GM21423 (cell line): ENCODE data around the gene CRTC2.

Experiments used
- ATAC-seq: cut with Tn5 transposase; IDR thresholded peaks from one replicate; pipeline ENCODE4 v1.9.1; 2021; ENCODE audit warnings: mild to moderate bottlenecking, moderate library complexity; ENCODE audit not compliant: unreplicated experiment

CRTC2 gene

DNA sequence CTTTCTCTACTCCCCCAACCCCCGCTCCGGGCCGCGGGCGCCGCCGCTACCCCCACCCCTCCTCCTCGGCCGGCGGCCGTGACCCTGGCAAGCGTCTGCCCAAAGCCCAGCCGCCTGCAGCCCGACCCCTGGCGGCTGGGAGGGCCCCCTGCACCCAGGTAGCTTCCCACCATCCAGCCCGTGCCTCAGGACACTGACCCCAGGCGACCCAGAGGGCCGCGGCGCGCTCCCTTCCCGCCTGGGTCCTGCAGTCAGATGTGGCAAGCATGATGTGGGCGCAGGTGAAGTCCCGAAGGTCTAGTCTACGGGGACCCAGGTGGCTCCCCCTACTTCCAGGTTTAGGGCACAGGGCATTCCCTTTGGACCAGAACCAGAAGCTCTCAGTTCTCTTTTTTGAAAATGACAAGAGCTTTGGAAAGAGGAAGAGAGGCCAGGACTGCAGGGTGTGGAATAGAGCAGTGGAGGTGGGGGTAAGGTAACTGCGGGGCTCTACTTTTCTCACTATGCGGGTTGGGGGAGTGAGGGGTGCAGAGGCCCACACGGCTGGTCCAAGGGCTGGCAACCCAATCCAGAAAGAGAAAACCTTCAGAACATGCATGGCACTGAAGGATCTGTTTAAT lies 11.7 kb downstream of the CRTC2 start, which contains the start of gene DENND4B:
Gene DENND4B (minus strand): TSS at position 97 of the 620 bp plus-strand sequence. CDS start 2,344 bp downstream, outside the sequence.
- ATAC-seq, result peak; percentile 61

DNA sequence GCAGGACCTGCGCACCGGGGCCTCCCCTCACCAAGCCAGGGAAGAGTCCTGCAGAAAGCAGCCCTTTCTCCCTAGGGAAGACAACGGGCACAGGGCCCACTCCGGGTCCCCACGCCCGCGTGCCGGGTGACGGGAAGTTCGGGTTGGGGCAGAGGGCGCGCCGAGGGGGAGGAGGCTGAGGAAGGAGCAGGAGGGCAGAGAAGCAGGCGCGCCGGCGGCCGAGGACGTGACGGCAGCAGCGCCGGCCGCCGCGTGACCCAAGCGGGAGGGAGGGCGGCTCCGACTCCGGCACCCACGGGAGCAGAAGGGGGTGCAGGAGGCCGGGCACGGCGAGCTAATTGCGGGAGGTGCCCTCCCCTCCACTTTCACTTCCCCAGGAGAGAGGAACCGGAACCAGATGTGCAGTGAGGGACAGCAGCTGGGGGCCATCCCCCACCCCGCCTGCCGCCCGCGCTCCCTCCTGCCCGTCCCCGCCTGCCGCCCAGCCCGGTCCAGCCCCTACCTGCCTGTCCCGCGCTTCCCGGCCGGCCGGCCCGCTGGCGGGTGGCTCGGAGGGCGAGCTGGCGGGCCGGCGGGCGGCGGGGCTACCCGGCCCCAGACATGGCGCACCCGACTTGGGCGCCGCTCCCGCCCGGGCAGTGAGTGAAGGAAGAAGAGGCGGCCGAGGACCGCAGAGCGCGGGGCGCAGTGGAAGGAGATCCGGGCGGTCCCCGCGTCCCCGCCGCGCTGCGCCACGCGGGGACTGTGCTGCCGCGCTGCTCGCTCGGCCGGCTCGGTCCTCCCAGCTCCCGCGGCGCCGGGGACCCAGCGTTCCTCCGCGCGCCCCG lies 12.4 kb downstream of the CRTC2 start:
- peak; percentile 67 for ATAC-seq

DNA sequence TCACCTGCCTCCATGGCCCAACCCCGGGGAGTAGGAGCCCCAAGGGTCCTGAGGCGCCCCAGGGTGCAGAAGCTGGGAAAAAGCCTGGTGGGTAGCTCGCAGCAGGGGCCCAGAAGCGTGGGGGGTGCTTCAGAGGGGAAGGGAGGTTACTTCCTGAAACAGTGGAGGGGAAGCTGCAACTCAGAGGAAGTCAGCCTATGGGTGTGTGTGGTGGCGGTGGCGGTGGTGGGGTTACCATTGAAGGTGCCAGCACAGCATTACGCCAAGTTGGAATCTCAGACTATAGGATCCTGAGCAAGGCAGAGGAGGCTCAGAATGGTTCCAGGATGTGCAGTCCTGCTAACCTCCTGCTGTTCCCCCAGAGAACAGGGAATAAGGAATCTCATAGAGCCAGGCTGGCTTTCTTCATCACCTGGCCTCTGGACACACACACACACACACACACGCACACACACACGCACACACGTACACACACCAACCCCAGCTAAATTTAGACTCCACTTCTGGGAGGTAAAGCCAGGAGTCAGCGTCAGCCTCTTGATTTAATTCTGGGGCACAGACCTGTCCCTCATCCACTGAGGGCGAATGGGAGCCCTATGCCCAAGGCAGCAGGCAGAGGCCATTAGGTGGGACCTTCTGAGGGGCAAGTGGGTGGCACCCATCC lies 13.1 kb downstream of the CRTC2 start:
- ATAC-seq, result no peak

DNA sequence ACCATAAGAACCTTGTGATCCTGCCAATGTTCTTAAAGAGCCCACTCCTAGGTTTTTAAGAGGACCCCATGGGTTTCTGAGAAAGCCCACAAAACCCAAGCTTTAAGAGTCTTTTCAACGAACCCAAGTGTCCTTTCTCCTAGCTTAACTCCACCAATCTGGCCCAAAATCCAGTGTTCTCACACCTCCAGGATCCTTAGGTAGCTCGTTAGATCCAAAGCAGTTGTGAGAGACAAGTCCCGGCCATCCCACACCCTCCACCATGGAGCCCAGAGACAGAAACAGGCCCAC lies 13.6 kb downstream of the CRTC2 start:
- ATAC-seq, result no peak

DNA sequence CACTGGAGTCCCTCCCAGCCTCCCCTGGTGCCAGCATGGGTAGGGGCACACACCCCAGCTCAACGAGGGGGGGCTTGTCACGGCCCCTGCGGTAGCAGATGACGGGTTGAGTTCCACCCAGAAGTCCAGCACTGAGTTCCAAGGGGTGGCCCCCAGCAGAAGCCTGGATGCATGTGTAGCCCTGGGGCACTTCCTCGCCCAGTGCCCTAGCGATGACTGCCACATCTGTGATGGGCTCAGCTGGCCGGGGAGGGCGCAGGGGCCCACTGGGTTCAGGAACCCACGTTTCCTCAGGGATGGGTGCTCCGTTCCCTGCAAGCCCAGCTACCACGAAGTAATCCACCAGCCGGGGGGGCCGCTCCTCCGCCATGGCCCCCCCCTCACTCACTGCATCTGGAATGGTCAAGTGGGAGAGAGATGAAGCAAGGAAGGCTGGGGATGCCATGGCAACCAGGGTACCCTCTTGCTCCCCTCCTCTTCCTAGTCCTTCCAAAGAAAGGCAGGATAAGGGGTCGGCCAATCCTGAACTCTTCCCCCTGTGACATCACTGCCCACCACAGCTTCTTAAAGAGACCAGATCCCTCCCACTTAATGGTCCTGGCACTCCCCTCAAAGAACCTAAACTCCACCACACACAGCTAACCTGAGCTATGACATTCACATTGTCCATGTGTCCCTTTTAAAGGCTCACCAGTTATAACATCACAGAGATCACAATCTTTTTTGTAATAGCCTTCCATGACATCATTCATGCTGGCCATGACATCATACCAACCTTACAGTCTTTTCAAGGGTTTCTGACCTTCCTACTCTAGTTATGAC lies 14.2 kb downstream of the CRTC2 start:
- no peak for ATAC-seq

DNA sequence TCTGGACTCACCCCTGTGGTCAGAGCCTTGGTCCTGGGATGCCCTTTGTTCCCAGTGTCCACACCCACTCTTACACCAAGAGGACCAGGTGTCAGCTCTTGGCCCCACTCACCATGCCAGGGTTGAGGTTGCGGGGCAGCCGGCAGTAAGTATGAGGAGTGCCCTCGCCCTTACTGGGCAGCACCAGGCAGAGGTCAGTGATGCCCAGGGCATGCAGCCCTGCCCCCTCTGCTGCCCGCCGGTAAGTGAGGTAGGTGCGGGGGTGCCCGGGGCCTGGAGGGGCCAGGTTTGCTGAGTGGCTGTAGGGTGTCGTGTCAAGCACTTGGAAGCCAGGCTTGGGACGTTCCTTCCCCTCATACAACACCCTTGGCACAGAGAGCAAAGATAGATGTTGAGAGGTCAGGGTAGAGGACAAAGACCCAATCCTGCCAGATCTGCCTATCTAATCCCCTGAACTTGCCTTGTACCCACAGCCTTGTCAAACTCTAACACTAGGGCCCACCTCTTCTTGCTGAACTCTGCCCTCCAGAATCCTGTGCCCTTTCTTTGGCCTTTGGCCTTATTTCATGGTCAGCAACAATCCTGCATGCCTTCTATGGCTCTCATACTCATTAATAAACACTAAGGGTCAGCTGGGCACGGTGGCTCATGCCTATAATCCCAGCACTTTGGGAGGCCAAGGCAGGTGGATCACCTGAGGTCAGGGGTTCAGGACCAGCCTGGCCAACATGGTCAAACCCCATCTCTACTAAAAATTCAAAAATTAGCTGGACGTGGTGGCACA lies 15.5 kb downstream of the CRTC2 start:
- no peak for ATAC-seq

DNA sequence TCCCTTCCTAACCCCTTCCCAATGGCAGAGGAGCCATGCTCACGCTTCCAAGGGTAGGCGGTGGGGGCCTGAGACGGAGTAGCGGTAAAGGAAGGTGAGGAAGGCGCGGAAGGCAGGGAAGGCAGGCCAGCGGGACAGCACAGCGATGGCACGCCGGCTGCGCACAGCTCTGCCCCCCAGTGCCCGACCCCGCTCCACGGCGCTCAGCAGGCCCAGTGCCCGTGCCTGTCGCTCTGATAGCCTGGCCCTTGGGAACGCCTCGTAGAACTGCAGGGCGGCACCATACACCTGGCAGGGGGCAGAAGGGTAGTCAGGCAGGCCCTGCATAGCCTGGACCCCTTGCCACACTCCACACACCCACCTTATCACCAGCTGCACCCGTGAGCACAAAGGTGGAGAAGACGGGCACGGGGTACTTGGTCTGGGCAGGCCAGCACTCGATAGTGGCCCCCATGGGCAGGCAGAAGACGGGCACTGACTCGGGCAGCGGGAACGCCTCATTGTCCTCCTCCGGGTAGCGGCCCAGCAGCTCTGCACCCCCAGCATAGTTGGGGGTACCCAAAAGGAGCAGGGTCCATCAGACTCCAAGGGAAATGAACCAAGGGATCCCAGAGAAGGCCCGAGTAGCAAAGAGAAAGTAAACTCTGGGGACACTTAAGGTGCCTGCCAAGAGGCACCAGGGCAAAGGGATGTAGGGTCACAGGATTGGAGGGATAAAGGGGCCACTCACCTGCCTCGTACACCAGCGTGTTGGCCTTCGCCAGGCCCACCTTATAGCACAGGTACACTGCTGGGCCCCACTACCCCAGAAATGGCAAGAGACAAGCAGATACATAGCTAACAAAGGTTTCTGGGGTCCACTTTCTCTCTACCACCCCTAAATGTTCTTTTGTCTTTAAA lies 16.3 kb downstream of the CRTC2 start:
- no peak for ATAC-seq

DNA sequence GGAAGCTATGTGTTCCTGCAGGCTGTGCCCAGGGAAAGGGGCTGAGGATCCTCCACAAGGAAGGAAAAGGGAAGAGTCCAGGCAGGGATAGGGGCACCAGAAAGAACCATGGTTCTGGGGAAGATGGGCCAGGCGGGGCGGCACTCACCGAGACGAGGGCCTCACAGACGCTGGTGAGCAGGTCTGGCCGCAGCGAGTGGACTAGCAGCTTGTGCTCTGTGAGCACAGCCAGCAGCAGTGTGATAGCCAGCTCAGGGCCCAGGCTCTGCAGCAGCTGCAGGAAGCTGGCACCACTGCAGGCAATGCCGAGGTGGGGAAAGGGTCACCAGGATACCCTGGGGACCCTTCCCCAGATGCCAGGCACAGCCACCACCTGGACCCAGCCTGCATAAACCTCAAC lies 17.7 kb downstream of the CRTC2 start:
- no peak for ATAC-seq

DNA sequence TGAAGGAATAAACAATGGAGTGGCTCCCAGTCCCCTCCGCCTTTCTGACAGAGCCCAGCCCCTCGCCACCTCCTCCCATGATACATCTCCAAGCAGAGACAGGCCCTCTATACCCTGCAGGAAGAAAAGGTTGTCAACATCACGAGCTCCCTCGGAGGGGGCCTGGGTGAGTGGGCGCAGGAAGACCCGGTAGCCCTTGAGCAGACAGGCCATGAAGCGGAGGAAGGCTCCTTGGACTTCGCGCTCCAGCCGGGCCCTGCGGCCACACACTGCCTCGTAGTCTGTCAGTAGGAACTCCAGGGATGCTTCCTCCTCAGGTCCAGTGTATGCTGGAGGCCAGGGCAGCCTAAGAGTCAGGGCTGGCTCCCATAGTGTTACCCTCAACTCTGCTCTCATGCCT lies 18.9 kb downstream of the CRTC2 start:
- no peak for ATAC-seq

DNA sequence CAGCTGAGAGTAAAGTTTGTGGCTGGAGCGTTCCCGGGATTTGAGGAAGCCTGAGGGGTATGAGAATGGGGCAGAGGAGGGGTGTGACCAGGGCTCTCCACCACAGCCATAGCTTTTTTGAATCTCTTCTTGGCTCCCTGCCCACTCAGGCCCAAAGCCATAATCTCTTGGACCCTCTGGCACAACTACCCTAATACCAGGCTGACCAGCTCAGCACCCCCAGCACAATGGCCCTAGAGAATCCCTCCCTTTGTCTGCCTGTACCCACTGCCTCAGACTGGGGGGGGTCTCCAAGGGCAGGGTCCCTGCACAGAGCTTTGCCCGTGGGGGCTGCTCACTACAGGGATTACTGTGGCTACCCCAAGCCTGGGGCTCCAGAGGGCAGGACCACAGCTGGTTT lies 19.4 kb downstream of the CRTC2 start:
- no peak for ATAC-seq

DNA sequence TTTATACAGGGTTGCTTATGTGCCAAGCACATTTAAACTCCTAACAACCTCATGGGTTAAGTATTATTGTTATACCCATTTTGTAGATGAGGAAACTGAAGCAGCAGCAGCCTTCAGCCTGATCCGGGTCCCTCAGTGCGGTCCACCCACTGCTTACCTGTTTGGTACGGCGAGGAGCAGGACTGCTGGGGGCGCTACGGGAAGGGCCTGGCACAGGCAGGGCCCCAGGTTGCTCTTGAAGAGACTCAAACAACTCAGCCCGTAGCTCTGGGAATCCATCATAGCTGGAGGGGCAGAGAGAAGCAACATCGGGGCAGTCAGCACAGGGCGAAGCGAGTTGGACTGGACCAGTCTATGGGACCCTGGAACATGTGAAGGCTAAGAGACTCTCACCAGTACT lies 21.1 kb downstream of the CRTC2 start:
- no peak for ATAC-seq

DNA sequence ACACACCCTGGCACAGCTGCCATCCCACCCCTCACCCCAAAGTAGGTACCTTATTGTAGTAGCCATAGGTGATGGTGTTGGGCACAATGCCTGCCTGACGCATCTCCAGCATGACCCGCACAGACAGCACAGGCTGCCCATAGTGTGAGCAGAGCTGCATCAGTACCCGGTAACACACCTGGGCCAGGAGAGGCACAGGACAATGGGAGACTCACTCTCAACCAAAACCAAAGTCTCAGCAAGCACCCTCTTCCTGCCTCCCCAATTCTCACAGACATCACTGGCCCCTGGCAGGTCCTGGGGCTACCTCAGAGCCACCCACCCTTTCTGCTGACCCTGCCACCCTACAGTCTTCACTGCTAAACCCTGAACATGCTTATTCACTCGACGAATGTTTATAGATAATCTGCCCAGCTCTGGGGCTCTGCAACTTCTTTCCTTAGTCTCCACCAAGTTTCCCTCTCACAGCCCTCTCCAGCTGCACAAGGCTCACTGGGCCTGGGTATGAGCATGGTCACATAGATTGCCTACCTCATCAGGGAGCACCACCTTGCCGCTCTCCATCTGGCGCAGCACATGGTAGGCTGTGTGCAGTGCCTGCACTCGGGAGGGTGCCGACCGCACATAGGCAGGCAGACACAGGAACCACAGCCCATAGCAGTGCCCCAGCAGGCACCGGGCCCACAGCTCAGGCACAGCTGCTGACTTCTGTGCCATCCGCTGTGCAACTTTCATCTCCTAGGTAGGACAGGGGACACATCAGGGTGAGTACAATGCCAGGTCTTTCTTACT lies 22.2 kb downstream of the CRTC2 start:
- ATAC-seq, result no peak

DNA sequence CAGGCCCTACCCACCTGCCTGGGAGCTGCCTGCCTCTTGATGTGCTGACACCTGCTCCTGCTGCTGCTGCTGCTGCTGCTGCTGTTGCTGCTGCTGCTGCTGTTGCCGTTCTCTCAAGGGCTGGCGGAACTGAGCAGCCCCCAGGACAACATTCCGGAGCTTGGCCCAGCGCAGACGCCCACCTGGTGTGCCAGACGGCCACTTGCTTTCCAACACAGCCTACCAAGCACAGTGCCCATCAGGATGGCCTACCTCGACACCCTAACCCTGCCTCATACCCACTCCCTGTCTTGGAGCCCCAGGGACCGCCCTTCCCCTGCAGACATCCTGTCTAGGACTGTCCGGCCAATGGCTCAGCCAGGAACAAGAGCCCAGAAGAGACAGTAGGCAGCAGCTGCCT lies 23.7 kb downstream of the CRTC2 start:
- ATAC-seq, result no peak

DNA sequence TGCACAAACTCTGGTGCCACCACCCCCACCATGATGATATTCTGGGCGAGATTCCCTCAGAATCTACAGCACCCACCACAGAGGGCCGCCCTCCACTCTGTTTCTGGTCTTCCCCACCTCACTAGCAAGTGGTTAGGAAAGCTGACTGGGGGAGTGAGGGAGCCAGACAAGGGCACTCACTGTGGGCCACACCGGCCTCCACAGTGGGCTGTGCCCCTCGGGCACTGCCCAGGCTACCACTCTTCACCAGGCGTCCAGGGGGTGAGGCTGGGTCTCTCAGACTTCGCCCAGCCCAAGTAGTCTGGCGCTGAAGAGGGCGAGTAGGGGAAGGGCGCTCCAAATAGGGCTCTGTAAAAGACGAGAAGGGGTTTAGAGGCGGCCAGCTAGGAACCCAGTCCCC lies 24.5 kb downstream of the CRTC2 start:
- ATAC-seq, result no peak

DNA sequence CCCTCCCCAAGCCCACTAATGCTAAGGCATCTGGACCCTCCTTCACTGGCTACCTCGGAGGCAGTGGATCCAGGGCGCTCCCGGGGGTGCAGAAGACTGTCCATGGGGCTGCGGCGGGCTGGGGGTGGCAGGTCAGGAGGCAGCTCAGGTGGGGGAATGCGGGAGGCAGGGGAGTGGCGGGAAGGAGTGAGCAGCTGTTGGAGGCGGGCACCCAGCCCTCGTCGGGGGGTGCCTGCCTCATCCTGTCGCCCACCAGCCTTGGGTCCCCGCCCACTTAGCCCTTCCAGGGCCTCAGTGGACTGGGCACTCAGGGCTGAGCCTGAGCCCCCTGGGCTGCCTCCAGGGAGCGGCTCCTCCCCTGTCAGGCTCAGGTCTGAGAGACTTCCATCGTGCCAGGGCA lies 25.0 kb downstream of the CRTC2 start:
- no peak for ATAC-seq

DNA sequence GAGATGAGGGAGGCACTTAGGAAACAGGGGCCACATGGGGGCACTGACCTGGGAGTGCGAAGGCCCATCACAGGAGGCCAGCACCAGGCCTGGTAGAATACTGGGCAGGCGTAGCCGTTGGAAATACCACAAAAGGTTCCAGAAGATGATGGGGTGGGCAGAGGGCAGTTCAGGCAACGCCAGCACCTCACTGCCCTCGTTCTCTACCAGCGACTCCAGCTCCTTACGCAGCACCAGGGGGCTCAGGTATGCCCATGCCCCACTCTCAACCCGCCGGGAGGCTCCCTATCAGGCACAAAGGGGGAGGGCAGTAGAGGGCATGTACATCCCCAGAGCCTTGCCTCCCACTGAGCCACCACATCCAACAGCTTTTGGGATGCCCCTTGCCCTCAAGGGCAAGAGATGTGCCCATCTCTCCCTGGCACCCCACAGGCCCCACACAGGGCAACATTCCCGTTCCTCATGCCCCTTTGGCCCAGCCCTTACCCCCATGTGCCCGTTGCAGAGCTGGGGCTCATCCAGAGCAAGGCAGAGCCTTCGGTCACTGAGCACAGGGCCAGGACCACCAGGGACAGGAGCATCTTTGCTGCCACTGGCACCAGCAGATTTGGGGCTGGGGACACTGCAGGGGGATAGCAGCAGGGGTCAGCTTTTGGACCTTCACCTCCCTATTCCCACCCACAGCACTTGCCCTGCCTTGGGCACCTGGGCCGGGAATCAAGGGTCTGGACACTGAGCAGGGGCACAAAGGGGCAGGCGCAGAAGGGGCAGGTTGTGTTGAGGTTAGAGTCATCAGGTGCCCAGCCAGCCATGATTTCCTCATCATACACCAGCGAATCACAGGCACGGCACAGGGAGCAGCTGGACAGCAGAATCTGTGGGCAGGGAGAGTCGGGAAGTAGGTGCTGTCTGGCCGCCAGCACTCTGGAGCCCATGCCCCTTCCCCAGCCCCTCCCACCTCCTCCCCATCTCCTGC lies 26.0 kb downstream of the CRTC2 start:
- ATAC-seq, result no peak
